ENCODE measurements around the gene LSAMP. TPM values are rescaled to one million over a fixed set of nuclear protein-coding genes. Genes with fewer than 3 reads are reported as not detected.

The LSAMP gene
- total and polyA plus RNA-seq, 2 of the 13 experiments (the other 11 are each of a cell fraction or from before 2014, with no cell fraction given), result not detected

- Histone ChIP-seq H3K79me2 (ENCODE audit: insufficient read depth, low read length) (no peaks in the 10 kb centered on the region), H3K4me2 (ENCODE audit: low read depth, low read length) (no peak overlapping the region), H4K20me1 (ENCODE audit: insufficient read depth, low read length) (no peaks in the 10 kb centered on the region), H3K27me3 (ENCODE audit: control insufficient read depth in 1 of 2, insufficient read depth in 2 of 2, low read length in 2 of 2) (no peaks in the 10 kb centered on the region), H3K36me3 (replicated peaks in 1 of 2; ENCODE audit: control insufficient read depth in 1 of 2, insufficient read depth in 2 of 2, low read length in 2 of 2) (no peaks in the 10 kb centered on the region), H2AFZ (ENCODE audit: low read length) (no peak overlapping the region), H3K9ac (ENCODE audit: insufficient read depth, low read depth, low read length) (no peak overlapping the region), H3K4me1 (ENCODE audit: insufficient read depth, low read length) (no peaks in the 10 kb centered on the region), H3K4me3 (replicated peaks in 1 of 3; ENCODE audit: insufficient read depth in 1 of 3, low read depth in 2 of 3, low read length in 3 of 3) (no peak overlapping the region), H3K9me3 (ENCODE audit: low read length) (no peaks in the 10 kb centered on the region), H3K27ac (ENCODE audit: extremely low read length, insufficient read depth, low read length) (no peak overlapping the region)
- POLR2A ChIA-PET, result no interaction called here
- under 1% methylated on average over 4 of the region's 4 CpGs for WGBS (ENCODE audit: low lambda C conversion rate)
- intact Hi-C loops (cut with micrococcal nuclease; ENCODE audit: unreplicated experiment), result no loop called here
- DNase-seq (ENCODE audit: low spot score) (no peak), ATAC-seq (no peak), FAIRE-seq (no peak)
- CTCF ChIA-PET (ENCODE audit: low intra/inter-chr PET ratio, low total read pairs), result no interaction called here
- no TSS peak for BruUV-seq (replicated peaks)
- no peak for TF ChIP-seq FOXA1 (IDR thresholded peaks at IDR 0.05)
- no peak for TF ChIP-seq FOXA1 (CRISPR knock-in tag; IDR thresholded peaks at IDR 0.05)
- TF ChIP-seq RNF219 (CRISPR knock-in tag; IDR thresholded peaks at IDR 0.05), result no peak
- no peak for TF ChIP-seq ZNF75D (CRISPR knock-in tag; IDR thresholded peaks at IDR 0.05; ENCODE audit: borderline replicate concordance)
- TF ChIP-seq MTA1 (CRISPR knock-in tag; IDR thresholded peaks at IDR 0.05; ENCODE audit: borderline replicate concordance), result no peak
- TF ChIP-seq MEIS1 (CRISPR knock-in tag; IDR thresholded peaks at IDR 0.05; ENCODE audit: borderline replicate concordance), result no peak
- TF ChIP-seq CCDC6 (CRISPR knock-in tag; IDR thresholded peaks at IDR 0.05), result no peak
- no peak for TF ChIP-seq SP4 (CRISPR knock-in tag; IDR thresholded peaks at IDR 0.05)
- no peak for TF ChIP-seq HDAC2 (CRISPR knock-in tag; IDR thresholded peaks at IDR 0.05)
- no peak for TF ChIP-seq ZNF614 (CRISPR knock-in tag; IDR thresholded peaks at IDR 0.05; ENCODE audit: borderline replicate concordance)
- TF ChIP-seq BCL3 (CRISPR knock-in tag; IDR thresholded peaks at IDR 0.05), result no peak
- TF ChIP-seq RNF2 (conservative IDR thresholded peaks at IDR 0.05; ENCODE audit: low read depth), result no peak
- TF ChIP-seq FOXK2 (IDR thresholded peaks at IDR 0.05), result no peak
- TF ChIP-seq, protein P1, sequence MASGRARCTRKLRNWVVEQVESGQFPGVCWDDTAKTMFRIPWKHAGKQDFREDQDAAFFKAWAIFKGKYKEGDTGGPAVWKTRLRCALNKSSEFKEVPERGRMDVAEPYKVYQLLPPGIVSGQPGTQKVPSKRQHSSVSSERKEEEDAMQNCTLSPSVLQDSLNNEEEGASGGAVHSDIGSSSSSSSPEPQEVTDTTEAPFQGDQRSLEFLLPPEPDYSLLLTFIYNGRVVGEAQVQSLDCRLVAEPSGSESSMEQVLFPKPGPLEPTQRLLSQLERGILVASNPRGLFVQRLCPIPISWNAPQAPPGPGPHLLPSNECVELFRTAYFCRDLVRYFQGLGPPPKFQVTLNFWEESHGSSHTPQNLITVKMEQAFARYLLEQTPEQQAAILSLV (CRISPR knock-in tag; IDR thresholded peaks at IDR 0.05; ENCODE audit: borderline replicate concordance), result no peak
- no peak for TF ChIP-seq GLI4 (CRISPR knock-in tag; IDR thresholded peaks at IDR 0.05; ENCODE audit: borderline replicate concordance)
- in situ Hi-C loops (cut with HindIII; ENCODE audit: extremely low pct_ligation_motif_present, low pct_unique_long_range_greater_than_20kb), result no loop called here
These were observed 50.9 kb downstream of the LSAMP start for GRCh38 chr3:116394365-116394764.

Measured in HepG2 (cell line).